ENCODE measurements around the gene SRSF2.
"Not testable (repeated sequence)": the region's sequence is repeated elsewhere in the genome, so short reads cannot be mapped to it uniquely, and the experiment has no call there.

The SRSF2 gene

GRCh38 chr17:76700617-76701470 lies 36.3 kb downstream of the SRSF2 start:
- no peaks in the 10 kb centered on the region for H4K20me1 ChIP-seq (ENCODE audit: insufficient read depth, low read length, poor library complexity, severe bottlenecking)
- no peak overlapping the region for H3K4me2 ChIP-seq (ENCODE audit: low read depth, low read length, poor library complexity, severe bottlenecking)
- H3K9me3 ChIP-seq (ENCODE audit: insufficient read depth, low read depth, low read length): no peaks in the 10 kb centered on the region
- no peaks in the 10 kb centered on the region for H3F3A ChIP-seq (ENCODE audit: low read depth)
- no peak overlapping the region for H2AFZ ChIP-seq (ENCODE audit: low read length)
- H3K36me3 ChIP-seq (ENCODE audit: insufficient read depth, low read length): no peaks in the 10 kb centered on the region
- H3K27me3 ChIP-seq (ENCODE audit: insufficient read depth, low read length, poor library complexity, severe bottlenecking): no peaks in the 10 kb centered on the region
- no peaks in the 10 kb centered on the region for H3K4me1 ChIP-seq (ENCODE audit: insufficient read depth, low read length, poor library complexity, severe bottlenecking)
- H3K79me2 ChIP-seq (ENCODE audit: insufficient read depth, low read length): no peaks in the 10 kb centered on the region
- H3K9me2 ChIP-seq (replicated peaks; ENCODE audit: low read depth, low read length): no peaks in the 10 kb centered on the region
- no peak overlapping the region for H3K9ac ChIP-seq (ENCODE audit: low read depth, low read length, poor library complexity, severe bottlenecking)
- TF ChIP-seq EZH2phosphoT487 (IDR thresholded peaks at IDR 0.05; ENCODE audit: borderline replicate concordance): no peak
- no peak for TF ChIP-seq CTCF (conservative IDR thresholded peaks at IDR 0.05; ENCODE audit: low read length)
- H3K4me3 ChIP-seq (ENCODE audit: low read length, poor library complexity, severe bottlenecking): no peak overlapping the region

- Histone ChIP-seq H3K36me3 (ENCODE audit: insufficient read depth, low read length) (no peaks in the 10 kb centered on the region), H4K20me1 (ENCODE audit: insufficient read depth, low read length, poor library complexity, severe bottlenecking) (no peaks in the 10 kb centered on the region), H2AFZ (ENCODE audit: low read length) (no peak overlapping the region), H3K9me3 (ENCODE audit: insufficient read depth, low read depth, low read length) (no peaks in the 10 kb centered on the region), H3K4me3 (ENCODE audit: low read length, poor library complexity, severe bottlenecking) (no peak overlapping the region), H3F3A (ENCODE audit: low read depth) (no peaks in the 10 kb centered on the region), H3K27me3 (ENCODE audit: insufficient read depth, low read length, poor library complexity, severe bottlenecking) (no peaks in the 10 kb centered on the region), H3K9ac (ENCODE audit: low read depth, low read length, poor library complexity, severe bottlenecking) (no peak overlapping the region), H3K4me1 (ENCODE audit: insufficient read depth, low read length, poor library complexity, severe bottlenecking) (no peaks in the 10 kb centered on the region), H3K9me2 (replicated peaks; ENCODE audit: low read depth, low read length) (no peaks in the 10 kb centered on the region), H3K79me2 (ENCODE audit: insufficient read depth, low read length) (no peaks in the 10 kb centered on the region), H3K4me2 (ENCODE audit: low read depth, low read length, poor library complexity, severe bottlenecking) (no peak overlapping the region)
- TF ChIP-seq EZH2phosphoT487 (IDR thresholded peaks at IDR 0.05; ENCODE audit: borderline replicate concordance): no peak
- TF ChIP-seq CTCF (conservative IDR thresholded peaks at IDR 0.05; ENCODE audit: low read length): no peak
Observed at GRCh38 chr17:76700270-76700616, 36.9 kb downstream of the SRSF2 start.

GRCh38 chr17:76698466-76698977 lies 38.6 kb downstream of the SRSF2 start:
- H3K9me2 ChIP-seq (replicated peaks; ENCODE audit: low read depth, low read length); H3K4me2 ChIP-seq (ENCODE audit: low read depth, low read length, poor library complexity, severe bottlenecking); H3K27me3 ChIP-seq (ENCODE audit: insufficient read depth, low read length, poor library complexity, severe bottlenecking); H3K4me3 ChIP-seq (ENCODE audit: low read length, poor library complexity, severe bottlenecking); H3K9ac ChIP-seq (ENCODE audit: low read depth, low read length, poor library complexity, severe bottlenecking); H3K9me3 ChIP-seq (ENCODE audit: insufficient read depth, low read depth, low read length); H2AFZ ChIP-seq (ENCODE audit: low read length); H3F3A ChIP-seq (ENCODE audit: low read depth); H3K79me2 ChIP-seq (ENCODE audit: insufficient read depth, low read length); H3K4me1 ChIP-seq (ENCODE audit: insufficient read depth, low read length, poor library complexity, severe bottlenecking); H4K20me1 ChIP-seq (ENCODE audit: insufficient read depth, low read length, poor library complexity, severe bottlenecking); H3K36me3 ChIP-seq (ENCODE audit: insufficient read depth, low read length): not testable (repeated sequence)
